C4-2B (cell line): ENCODE measurements around the gene LRFN2.

ENCODE experiments used
- CTCF ChIP-seq: fragments of 450-650 bp; conservative IDR thresholded peaks from 2 replicates; pipeline ENCODE4 v1.5.1; 2017; ENCODE audit warnings: mild to moderate bottlenecking
- ZFX ChIP-seq: fragments of 450-650 bp; IDR thresholded peaks from 2 replicates; pipeline ENCODE4 v1.6.1; 2017

DNA sequence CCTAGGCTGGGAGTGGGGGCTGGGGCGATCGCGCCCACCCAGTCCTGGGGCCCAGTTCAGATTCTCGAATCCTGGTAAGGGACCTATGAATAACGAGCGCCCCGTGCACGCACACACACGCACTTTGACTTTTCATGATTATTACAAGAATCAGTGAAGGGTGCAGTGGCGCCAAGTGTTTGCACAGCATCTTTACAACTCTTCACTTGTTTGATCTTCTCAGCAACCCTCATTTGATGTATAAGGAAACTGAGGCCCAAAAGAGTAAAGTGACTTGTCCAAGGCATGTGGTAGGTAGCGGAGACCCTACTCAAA is 863 bp upstream of the LRFN2 start:
- peak; percentile 68 for TF ChIP-seq CTCF
- TF ChIP-seq ZFX: no peak
